ENCODE data around the gene LRCH3. TPM values are rescaled to one million over a fixed set of nuclear protein-coding genes. Genes with fewer than 3 reads are reported as not detected.

Gene LRCH3
- total RNA-seq, 1 donor from 2014 or later: 22.2 TPM

GRCh38 chr3:197854596-197855343, 63.7 kb downstream of the LRCH3 start:
- intact Hi-C loops (cut with DNase I): no loop called here
- Histone ChIP-seq H3K27me3 (no peaks in the 10 kb centered on the region), H3K36me3 (peaks cover 31 to 83% of the 10 kb centered on the region in 2 donors), H3K27ac (no peak overlapping the region), H3K4me1 (no peaks in the 10 kb centered on the region), H3K9me3 (no peaks in the 10 kb centered on the region), H3K4me3 (no peak overlapping the region)
- TF ChIP-seq CTCF (IDR thresholded peaks at IDR 0.05): no peak
- DNase-seq (ENCODE audit: low spot score in 2 of 2): no peak

GRCh38 chr3:197855571-197855970, 64.5 kb downstream of the LRCH3 start:
- H3K27me3 ChIP-seq: no peaks in the 10 kb centered on the region
- TF ChIP-seq CTCF (IDR thresholded peaks at IDR 0.05): no peak
- intact Hi-C loops (cut with DNase I): no loop called here
- H3K9me3 ChIP-seq: no peaks in the 10 kb centered on the region
- no peak overlapping the region for H3K4me3 ChIP-seq
- no peaks in the 10 kb centered on the region for H3K4me1 ChIP-seq
- no peak overlapping the region for H3K27ac ChIP-seq
- peaks cover 29 to 80% of the 10 kb centered on the region in 2 donors for H3K36me3 ChIP-seq
- no peak for DNase-seq (ENCODE audit: low spot score in 2 of 2)

- Histone ChIP-seq H3K27me3 (no peaks in the 10 kb centered on the region), H3K36me3 (peaks cover 27 to 72% of the 10 kb centered on the region in 2 donors), H3K27ac (no peak overlapping the region), H3K4me1 (no peaks in the 10 kb centered on the region), H3K4me3 (no peak overlapping the region), H3K9me3 (no peaks in the 10 kb centered on the region)
- TF ChIP-seq CTCF (IDR thresholded peaks at IDR 0.05): no peak
- intact Hi-C loops (cut with DNase I): no loop called here
- no peak for DNase-seq (ENCODE audit: low spot score in 2 of 2)
Measured at GRCh38 chr3:197856199-197856816, 65.3 kb downstream of the LRCH3 start.

- Histone ChIP-seq H3K4me1 (no peaks in the 10 kb centered on the region), H3K4me3 (no peak overlapping the region), H3K27ac (no peak overlapping the region), H3K27me3 (no peaks in the 10 kb centered on the region), H3K36me3 (peaks cover 21 to 59% of the 10 kb centered on the region in 2 donors), H3K9me3 (no peaks in the 10 kb centered on the region)
- intact Hi-C loops (cut with DNase I): no loop called here
- DNase-seq (ENCODE audit: low spot score in 2 of 2): no peak
- no peak for TF ChIP-seq CTCF (IDR thresholded peaks at IDR 0.05)
Measured at GRCh38 chr3:197858133-197858532, 67.1 kb downstream of the LRCH3 start.

GRCh38 chr3:197858598-197858997, 67.5 kb downstream of the LRCH3 start:
- intact Hi-C loops (cut with DNase I): no loop called here
- H3K4me1 ChIP-seq: no peaks in the 10 kb centered on the region
- H3K27me3 ChIP-seq: no peaks in the 10 kb centered on the region
- TF ChIP-seq CTCF (IDR thresholded peaks at IDR 0.05): no peak
- no peak overlapping the region for H3K4me3 ChIP-seq
- no peak for DNase-seq (ENCODE audit: low spot score in 2 of 2)
- no peak overlapping the region for H3K27ac ChIP-seq
- no peaks in the 10 kb centered on the region for H3K9me3 ChIP-seq
- H3K36me3 ChIP-seq: peaks cover 17 to 59% of the 10 kb centered on the region in 2 donors

All from ascending aorta (tissue), 2 donors.